A549 (cell line): ENCODE data around the gene AQP4.

Experiments used
- BHLHE40 ChIP-seq: IDR thresholded peaks from 2 replicates; pipeline ENCODE4 v1.6.1; 2012; ENCODE audit warnings: low read depth, low read length, inconsistent platforms
- CEBPB ChIP-seq, 2 experiments: fragments of >200 bp in 1 of 2; sonication (Bioruptor Twin) in 1 of 2; formaldehyde crosslinking in 1 of 2; IDR thresholded peaks; 2 replicates each; pipeline ENCODE4 v1.6.1; 2012 to 2016
- CTCF ChIP-seq: fragments of >200 bp; sonication (Bioruptor Twin); formaldehyde crosslinking; IDR thresholded peaks from 3 replicates; pipeline ENCODE4 v1.5.1; 2016
- EP300 ChIP-seq, 2 experiments: fragments of >200 bp; sonication (Bioruptor Twin); formaldehyde crosslinking; IDR thresholded peaks; 2 replicates in 1 of 2; 3 replicates in 1 of 2; pipeline ENCODE4 v1.6.1; 2016 to 2017
- JUN ChIP-seq, 2 experiments: fragments of >200 bp; sonication (Bioruptor Twin); formaldehyde crosslinking; IDR thresholded peaks; 2 replicates in 1 of 2; 3 replicates in 1 of 2; pipeline ENCODE4 v1.6.1; 2016 to 2017
- KDM1A ChIP-seq: fragments of 200-600 bp; sonication (generic); IDR thresholded peaks from 2 replicates; pipeline ENCODE4 v1.6.1; 2016; ENCODE audit warnings: low read depth, mild to moderate bottlenecking
- MAX ChIP-seq: IDR thresholded peaks from 2 replicates; pipeline ENCODE4 v1.6.1; 2012
- POLR2A ChIP-seq: IDR thresholded peaks from 2 replicates; pipeline ENCODE4 v1.6.1; 2012; ENCODE audit warnings: mild to moderate bottlenecking, low read length
- RCOR1 ChIP-seq: fragments of 150-350 bp; IDR thresholded peaks from 2 replicates; pipeline ENCODE4 v1.6.1; 2014; ENCODE audit warnings: antibody characterized with exemption, low read length, low read depth
- RFX5 ChIP-seq: fragments of 450-650 bp; IDR thresholded peaks from 2 replicates; pipeline ENCODE4 v1.7.1; 2014; ENCODE audit warnings: antibody characterized with exemption, mild to moderate bottlenecking, moderate library complexity

- TF ChIP-seq RCOR1 (no peak), MAX (no peak), CTCF (no peak), CEBPB (IDR thresholded peaks at IDR 0.05) (no peak), KDM1A (no peak), POLR2A (no peak), EP300 (IDR thresholded peaks at IDR 0.05) (no peak), RFX5 (no peak), JUN (IDR thresholded peaks at IDR 0.05) (no peak), BHLHE40 (no peak)
These were observed 21.7 kb downstream of the AQP4 start for GRCh38 chr18:26843760-26844159.
